ENCODE results near the gene ZDHHC17. TPM values are rescaled to one million over a fixed set of nuclear protein-coding genes. Genes with fewer than 3 reads are reported as not detected.

Gene ZDHHC17, protein sequence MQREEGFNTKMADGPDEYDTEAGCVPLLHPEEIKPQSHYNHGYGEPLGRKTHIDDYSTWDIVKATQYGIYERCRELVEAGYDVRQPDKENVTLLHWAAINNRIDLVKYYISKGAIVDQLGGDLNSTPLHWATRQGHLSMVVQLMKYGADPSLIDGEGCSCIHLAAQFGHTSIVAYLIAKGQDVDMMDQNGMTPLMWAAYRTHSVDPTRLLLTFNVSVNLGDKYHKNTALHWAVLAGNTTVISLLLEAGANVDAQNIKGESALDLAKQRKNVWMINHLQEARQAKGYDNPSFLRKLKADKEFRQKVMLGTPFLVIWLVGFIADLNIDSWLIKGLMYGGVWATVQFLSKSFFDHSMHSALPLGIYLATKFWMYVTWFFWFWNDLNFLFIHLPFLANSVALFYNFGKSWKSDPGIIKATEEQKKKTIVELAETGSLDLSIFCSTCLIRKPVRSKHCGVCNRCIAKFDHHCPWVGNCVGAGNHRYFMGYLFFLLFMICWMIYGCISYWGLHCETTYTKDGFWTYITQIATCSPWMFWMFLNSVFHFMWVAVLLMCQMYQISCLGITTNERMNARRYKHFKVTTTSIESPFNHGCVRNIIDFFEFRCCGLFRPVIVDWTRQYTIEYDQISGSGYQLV
- total RNA-seq (100 to 1,000 TPM in 1 of 2 donors, 10 to 100 TPM in 1; 31.7 to 139 TPM), polyA plus RNA-seq (10 to 100 TPM; 12.0 TPM)
- long read RNA-seq, donor 1, full-length matches to known transcripts = 3 of 15 reads
- long read RNA-seq, donor 1, partial matches to known transcripts = 12 of 15 reads
- long read RNA-seq, donor 1, other reads (novel, unspliced or antisense) = 0 of 15 reads
- long read RNA-seq, donor 2 = 0 reads
- long read RNA-seq, donor 3, full-length matches to known transcripts = 3 of 23 reads
- long read RNA-seq, donor 3, partial matches to known transcripts = 20 of 23 reads
- long read RNA-seq, donor 3, other reads (novel, unspliced or antisense) = 0 of 23 reads
- long read RNA-seq, donor 4 = 0 reads
- long read RNA-seq, donor 5, full-length matches to known transcripts = 2 of 2 reads
- long read RNA-seq, donor 5, partial matches to known transcripts = 0 of 2 reads
- long read RNA-seq, donor 5, other reads (novel, unspliced or antisense) = 0 of 2 reads

DNA sequence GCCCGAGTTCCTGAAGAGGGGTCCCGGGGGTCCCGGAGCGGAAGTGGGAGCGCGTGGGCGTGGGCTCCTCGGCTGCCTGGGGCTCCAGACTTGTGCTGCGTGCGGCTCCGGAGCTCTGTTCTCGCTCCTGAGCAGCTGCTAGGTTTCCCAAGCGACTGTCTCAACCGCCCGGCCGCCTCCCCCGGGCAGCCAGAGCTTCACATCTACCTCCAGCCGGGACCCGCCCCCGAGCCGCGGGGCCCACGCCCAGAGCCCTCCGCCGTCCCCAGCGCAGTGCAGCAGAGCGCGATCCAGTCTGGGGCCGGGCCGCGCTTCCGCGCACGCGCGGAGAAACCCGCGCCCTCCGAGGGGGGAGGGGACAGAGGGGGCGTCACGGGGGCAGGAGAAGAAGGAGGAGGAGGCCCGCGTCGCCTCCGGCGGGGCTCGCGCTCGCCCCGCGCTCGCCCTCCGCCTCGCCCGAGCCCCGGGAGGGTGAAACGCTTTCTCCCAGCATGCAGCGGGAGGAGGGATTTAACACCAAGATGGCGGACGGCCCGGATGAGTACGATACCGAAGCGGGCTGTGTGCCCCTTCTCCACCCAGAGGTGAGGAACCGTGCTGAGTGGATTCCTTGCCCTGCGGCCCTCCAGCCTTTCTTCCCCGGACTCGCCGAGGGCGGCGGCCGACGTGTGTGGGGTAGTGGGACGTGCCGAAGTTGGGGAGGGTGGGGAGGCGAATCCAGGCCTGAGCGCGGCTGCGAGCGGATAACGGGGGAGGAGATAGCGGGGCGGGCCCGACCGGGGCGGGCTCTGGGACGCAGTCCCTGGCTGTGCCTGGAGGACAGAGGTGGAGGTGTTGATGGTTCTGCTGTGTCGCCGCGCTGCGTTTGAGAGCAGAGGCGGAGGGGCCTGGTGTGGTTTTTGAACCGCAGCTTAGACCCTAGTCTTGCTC, at the start of gene ZDHHC17:
TSS of gene ZDHHC17 (plus strand) at position 370 of the 930 bp plus-strand sequence. CDS start at position 492, 122 bp downstream.
- Histone ChIP-seq H3K36me3 (ENCODE audit: control insufficient read depth in 4 of 4, insufficient read depth in 4 of 4, low read length in 4 of 4) (peaks cover 0 to 1% (median 0%) of the 10 kb centered on the region in 4 donors), H3K9ac (ENCODE audit: insufficient read depth in 1 of 2, low read length in 2 of 2) (peak within 1 kb of the TSS; percentile 88 to 98), H3K27me3 (ENCODE audit: control insufficient read depth in 3 of 3, insufficient read depth in 3 of 3, low read length in 2 of 3) (no peaks in the 10 kb centered on the region), H3K27ac (ENCODE audit: low read depth in 1 of 2, low read length in 1 of 2) (peak within 1 kb of the TSS; percentile 98 to 99), H3K4me3 (peak within 1 kb of the TSS; percentile 88), H3K9me3 (ENCODE audit: control insufficient read depth in 4 of 4, insufficient read depth in 3 of 4, low read length in 3 of 4) (no peaks in the 10 kb centered on the region), H3K4me1 (ENCODE audit: control insufficient read depth in 5 of 5, insufficient read depth in 5 of 5, low read length in 5 of 5) (peaks cover 0 to 12% (median 7%) of the 10 kb centered on the region in 5 donors)
- TF ChIP-seq, protein P1, sequence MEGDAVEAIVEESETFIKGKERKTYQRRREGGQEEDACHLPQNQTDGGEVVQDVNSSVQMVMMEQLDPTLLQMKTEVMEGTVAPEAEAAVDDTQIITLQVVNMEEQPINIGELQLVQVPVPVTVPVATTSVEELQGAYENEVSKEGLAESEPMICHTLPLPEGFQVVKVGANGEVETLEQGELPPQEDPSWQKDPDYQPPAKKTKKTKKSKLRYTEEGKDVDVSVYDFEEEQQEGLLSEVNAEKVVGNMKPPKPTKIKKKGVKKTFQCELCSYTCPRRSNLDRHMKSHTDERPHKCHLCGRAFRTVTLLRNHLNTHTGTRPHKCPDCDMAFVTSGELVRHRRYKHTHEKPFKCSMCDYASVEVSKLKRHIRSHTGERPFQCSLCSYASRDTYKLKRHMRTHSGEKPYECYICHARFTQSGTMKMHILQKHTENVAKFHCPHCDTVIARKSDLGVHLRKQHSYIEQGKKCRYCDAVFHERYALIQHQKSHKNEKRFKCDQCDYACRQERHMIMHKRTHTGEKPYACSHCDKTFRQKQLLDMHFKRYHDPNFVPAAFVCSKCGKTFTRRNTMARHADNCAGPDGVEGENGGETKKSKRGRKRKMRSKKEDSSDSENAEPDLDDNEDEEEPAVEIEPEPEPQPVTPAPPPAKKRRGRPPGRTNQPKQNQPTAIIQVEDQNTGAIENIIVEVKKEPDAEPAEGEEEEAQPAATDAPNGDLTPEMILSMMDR (IDR thresholded peaks at IDR 0.05; ENCODE audit: control extremely low read depth, extremely low read depth) = no peak
- 0 to 1% methylated on average over 85 to 93 of the region's 93 CpGs for WGBS, 2 donors
- peak; percentile 96 to 97 (median 97) for DNase-seq
- ATAC-seq (ENCODE audit: insufficient read depth, low FRiP score) = peak; percentile 94

DNA sequence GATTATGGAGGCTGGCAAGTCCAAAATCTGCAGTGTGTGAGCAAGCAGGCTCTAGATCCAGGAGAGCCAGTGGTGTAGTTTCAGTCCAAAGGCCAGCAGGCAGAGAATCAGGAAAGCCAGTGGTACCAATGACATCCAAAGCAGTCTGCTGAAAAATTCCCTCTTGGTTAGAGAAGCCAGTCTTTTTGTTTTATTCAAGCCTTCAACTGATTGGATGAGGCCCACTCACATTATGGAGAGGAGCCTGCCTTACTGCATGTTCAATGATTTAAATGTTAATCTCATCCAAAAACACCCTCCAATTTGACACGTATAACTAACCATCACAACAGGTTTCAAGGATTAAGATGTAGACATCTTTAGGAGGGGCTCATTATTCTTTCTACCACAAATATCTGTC, 49.5 kb upstream of the ZDHHC17 start:
- no peaks in the 10 kb centered on the region for H3K4me1 ChIP-seq (ENCODE audit: control insufficient read depth in 5 of 5, insufficient read depth in 5 of 5, low read length in 5 of 5)
- TF ChIP-seq, protein P1 (IDR thresholded peaks at IDR 0.05; ENCODE audit: control extremely low read depth, extremely low read depth) = no peak
- H3K4me3 ChIP-seq = no peak overlapping the region
- DNase-seq (no peak), ATAC-seq (ENCODE audit: insufficient read depth, low FRiP score) (no peak)
- WGBS, 2 donors = 99 to 100% methylated on average over 1 of the region's 1 CpG
- H3K27me3 ChIP-seq (ENCODE audit: control insufficient read depth in 3 of 3, insufficient read depth in 3 of 3, low read length in 2 of 3) = no peaks in the 10 kb centered on the region
- no peaks in the 10 kb centered on the region for H3K9me3 ChIP-seq (ENCODE audit: control insufficient read depth in 4 of 4, insufficient read depth in 3 of 4, low read length in 3 of 4)
- no peak overlapping the region for H3K9ac ChIP-seq (ENCODE audit: insufficient read depth in 1 of 2, low read length in 2 of 2)
- no peaks in the 10 kb centered on the region for H3K36me3 ChIP-seq (ENCODE audit: control insufficient read depth in 4 of 4, insufficient read depth in 4 of 4, low read length in 4 of 4)
- H3K27ac ChIP-seq (ENCODE audit: low read depth in 1 of 2, low read length in 1 of 2) = no peak overlapping the region

DNA sequence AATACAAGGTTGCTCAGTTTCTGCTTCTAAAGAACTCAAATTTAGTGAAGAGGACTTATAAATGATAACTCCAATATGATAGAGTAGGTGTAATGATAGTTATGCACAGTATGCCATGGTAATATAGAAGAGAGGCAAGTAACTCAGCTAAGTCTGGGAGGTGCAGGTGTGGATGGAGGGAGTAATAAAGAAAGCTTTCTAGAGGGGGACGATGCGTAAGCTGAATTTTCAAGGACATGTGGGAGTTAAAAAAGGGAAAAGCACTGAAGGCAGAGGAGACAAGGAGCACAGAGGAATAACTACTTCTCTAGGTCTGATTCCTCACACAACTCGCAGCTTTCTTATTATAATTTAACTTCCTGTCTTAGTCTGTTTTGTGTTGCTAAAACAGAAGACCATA, 49.1 kb upstream of the ZDHHC17 start:
- 91 to 92% methylated on average over 3 of the region's 3 CpGs for WGBS, 2 donors
- Histone ChIP-seq H3K27me3 (ENCODE audit: control insufficient read depth in 3 of 3, insufficient read depth in 3 of 3, low read length in 2 of 3) (no peaks in the 10 kb centered on the region), H3K9me3 (ENCODE audit: control insufficient read depth in 4 of 4, insufficient read depth in 3 of 4, low read length in 3 of 4) (no peaks in the 10 kb centered on the region), H3K27ac (ENCODE audit: low read depth in 1 of 2, low read length in 1 of 2) (no peak overlapping the region), H3K9ac (ENCODE audit: insufficient read depth in 1 of 2, low read length in 2 of 2) (no peak overlapping the region), H3K4me3 (no peak overlapping the region), H3K36me3 (ENCODE audit: control insufficient read depth in 4 of 4, insufficient read depth in 4 of 4, low read length in 4 of 4) (no peaks in the 10 kb centered on the region), H3K4me1 (ENCODE audit: control insufficient read depth in 5 of 5, insufficient read depth in 5 of 5, low read length in 5 of 5) (no peaks in the 10 kb centered on the region)
- ATAC-seq (ENCODE audit: insufficient read depth, low FRiP score) (no peak), DNase-seq (no peak)
- TF ChIP-seq, protein P1 (IDR thresholded peaks at IDR 0.05; ENCODE audit: control extremely low read depth, extremely low read depth) = no peak

All from lung (tissue), 16 donors.